ENCODE results near the gene FAM76B. TPM values are rescaled to one million over a fixed set of nuclear protein-coding genes. Genes with fewer than 3 reads are reported as not detected.

FAM76B gene
- total RNA-seq, 1 donor from 2014 or later: 139 TPM

DNA sequence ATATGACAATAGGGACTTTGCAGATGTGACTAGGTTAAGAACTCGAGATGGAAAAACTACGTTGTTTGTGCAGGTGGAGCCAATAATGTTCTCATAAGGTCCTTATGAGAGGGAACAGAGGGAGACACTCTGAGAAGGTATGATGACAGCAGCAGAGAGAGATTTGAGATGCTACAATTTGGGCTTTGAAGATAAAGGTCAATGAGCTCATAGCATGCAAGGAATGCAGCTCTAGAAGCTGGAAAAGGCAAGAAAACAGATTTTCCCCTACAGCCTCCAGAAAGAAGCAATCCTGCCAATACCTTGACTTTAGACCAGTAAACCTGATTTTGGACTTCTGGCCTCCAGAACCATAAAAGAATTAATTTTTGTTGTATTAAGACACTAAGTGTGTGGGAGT lies 21.1 kb downstream of the FAM76B start:
- TF ChIP-seq, protein P1, sequence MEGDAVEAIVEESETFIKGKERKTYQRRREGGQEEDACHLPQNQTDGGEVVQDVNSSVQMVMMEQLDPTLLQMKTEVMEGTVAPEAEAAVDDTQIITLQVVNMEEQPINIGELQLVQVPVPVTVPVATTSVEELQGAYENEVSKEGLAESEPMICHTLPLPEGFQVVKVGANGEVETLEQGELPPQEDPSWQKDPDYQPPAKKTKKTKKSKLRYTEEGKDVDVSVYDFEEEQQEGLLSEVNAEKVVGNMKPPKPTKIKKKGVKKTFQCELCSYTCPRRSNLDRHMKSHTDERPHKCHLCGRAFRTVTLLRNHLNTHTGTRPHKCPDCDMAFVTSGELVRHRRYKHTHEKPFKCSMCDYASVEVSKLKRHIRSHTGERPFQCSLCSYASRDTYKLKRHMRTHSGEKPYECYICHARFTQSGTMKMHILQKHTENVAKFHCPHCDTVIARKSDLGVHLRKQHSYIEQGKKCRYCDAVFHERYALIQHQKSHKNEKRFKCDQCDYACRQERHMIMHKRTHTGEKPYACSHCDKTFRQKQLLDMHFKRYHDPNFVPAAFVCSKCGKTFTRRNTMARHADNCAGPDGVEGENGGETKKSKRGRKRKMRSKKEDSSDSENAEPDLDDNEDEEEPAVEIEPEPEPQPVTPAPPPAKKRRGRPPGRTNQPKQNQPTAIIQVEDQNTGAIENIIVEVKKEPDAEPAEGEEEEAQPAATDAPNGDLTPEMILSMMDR (IDR thresholded peaks at IDR 0.05): no peak
- TF ChIP-seq EZH2phosphoT487 (IDR thresholded peaks at IDR 0.05) (no peak), EZH2 (IDR thresholded peaks at IDR 0.05) (no peak)
- H4K20me1 ChIP-seq (ENCODE audit: low read depth): no peaks in the 10 kb centered on the region
- H3K4me1 Mint-ChIP-seq: no peaks in the 10 kb centered on the region
- no peak overlapping the region for H3K4me3 ChIP-seq
- H3K9me3 Mint-ChIP-seq: no peaks in the 10 kb centered on the region
- H3K9me3 ChIP-seq (ENCODE audit: low read depth): no peaks in the 10 kb centered on the region
- H3K4me3 Mint-ChIP-seq: no peak overlapping the region
- no peaks in the 10 kb centered on the region for H3K27me3 ChIP-seq
- no peak overlapping the region for H3K27ac Mint-ChIP-seq
- no peak for DNase-seq (ENCODE audit: low spot score)
- no peak overlapping the region for H2AFZ ChIP-seq (replicated peaks)
- H3F3A ChIP-seq (ENCODE audit: low read depth): peaks cover 41% of the 10 kb centered on the region
- H3K79me2 ChIP-seq (ENCODE audit: low read depth): no peaks in the 10 kb centered on the region
- H3K4me1 ChIP-seq: peaks cover 6% of the 10 kb centered on the region
- H3K36me3 ChIP-seq: peaks cover 44% of the 10 kb centered on the region
- no peak overlapping the region for H3K27ac ChIP-seq
- H3K9ac ChIP-seq: no peak overlapping the region
- no peak overlapping the region for H3K4me2 ChIP-seq
- H3K27me3 Mint-ChIP-seq (ENCODE audit: insufficient read depth, low read depth): no peaks in the 10 kb centered on the region
- H3K36me3 Mint-ChIP-seq: peaks cover 3% of the 10 kb centered on the region

GRCh38 chr11:95767498-95767897 lies 22.1 kb downstream of the FAM76B start:
- peaks cover under 1% of the 10 kb centered on the region for H3K4me1 Mint-ChIP-seq
- peaks cover 3% of the 10 kb centered on the region for H3K36me3 Mint-ChIP-seq
- H3K4me2 ChIP-seq: no peak overlapping the region

DNA sequence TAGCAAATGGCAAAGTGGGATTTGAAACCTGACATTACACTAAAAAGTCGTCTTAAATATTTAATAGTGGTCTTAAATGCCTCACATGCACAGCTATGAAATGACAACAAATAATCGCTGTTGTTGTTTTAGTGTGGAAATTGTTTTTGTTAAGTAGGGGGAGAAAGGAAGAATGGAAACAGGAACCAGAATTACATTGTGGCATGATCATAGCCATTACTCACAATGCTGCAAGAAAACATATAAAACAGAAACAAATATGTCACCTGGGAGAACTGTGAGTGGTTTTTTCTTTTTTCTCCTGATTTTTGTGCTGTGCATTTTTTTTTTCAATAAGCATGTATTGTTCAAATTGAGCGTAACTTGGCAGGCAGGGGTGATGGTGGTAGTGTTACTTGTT lies 22.9 kb downstream of the FAM76B start:
- Mint-ChIP-seq H3K27me3 (ENCODE audit: insufficient read depth, low read depth) (no peaks in the 10 kb centered on the region), H3K4me3 (no peak overlapping the region), H3K27ac (no peak overlapping the region), H3K4me1 (peaks cover 2% of the 10 kb centered on the region), H3K9me3 (no peaks in the 10 kb centered on the region), H3K36me3 (peaks cover 3% of the 10 kb centered on the region)
- Histone ChIP-seq H3K9ac (no peak overlapping the region), H3K9me3 (ENCODE audit: low read depth) (no peaks in the 10 kb centered on the region), H2AFZ (replicated peaks) (no peak overlapping the region), H3K4me1 (peaks cover 7% of the 10 kb centered on the region), H3F3A (ENCODE audit: low read depth) (peaks cover 37% of the 10 kb centered on the region), H3K4me3 (no peak overlapping the region), H3K27ac (no peak overlapping the region), H4K20me1 (ENCODE audit: low read depth) (no peaks in the 10 kb centered on the region), H3K4me2 (no peak overlapping the region), H3K27me3 (no peaks in the 10 kb centered on the region), H3K79me2 (ENCODE audit: low read depth) (no peaks in the 10 kb centered on the region), H3K36me3 (peaks cover 28% of the 10 kb centered on the region)
- DNase-seq (ENCODE audit: low spot score): no peak
- TF ChIP-seq EZH2 (IDR thresholded peaks at IDR 0.05) (no peak), EZH2phosphoT487 (IDR thresholded peaks at IDR 0.05) (no peak)
- TF ChIP-seq, protein P1 (IDR thresholded peaks at IDR 0.05): no peak

More at GRCh38 chr11:95767498-95767897, 22.1 kb downstream of the FAM76B start:
- Mint-ChIP-seq H3K27me3 (ENCODE audit: insufficient read depth, low read depth) (no peaks in the 10 kb centered on the region), H3K9me3 (no peaks in the 10 kb centered on the region), H3K4me3 (no peak overlapping the region), H3K27ac (no peak overlapping the region)
- DNase-seq (ENCODE audit: low spot score): no peak
- Histone ChIP-seq H3K27ac (no peak overlapping the region), H2AFZ (replicated peaks) (no peak overlapping the region), H3K4me3 (no peak overlapping the region), H4K20me1 (ENCODE audit: low read depth) (no peaks in the 10 kb centered on the region), H3K27me3 (no peaks in the 10 kb centered on the region), H3K9ac (no peak overlapping the region), H3F3A (ENCODE audit: low read depth) (peaks cover 38% of the 10 kb centered on the region), H3K9me3 (ENCODE audit: low read depth) (no peaks in the 10 kb centered on the region), H3K4me1 (peaks cover 7% of the 10 kb centered on the region), H3K36me3 (peaks cover 35% of the 10 kb centered on the region), H3K79me2 (ENCODE audit: low read depth) (no peaks in the 10 kb centered on the region)
- TF ChIP-seq, protein P1 (IDR thresholded peaks at IDR 0.05): no peak
- TF ChIP-seq EZH2 (IDR thresholded peaks at IDR 0.05) (no peak), EZH2phosphoT487 (IDR thresholded peaks at IDR 0.05) (no peak)
